NB4 (cell line): Measurements from ENCODE around the gene CCDC110.

Source experiments
- CTCF ChIP-seq: IDR thresholded peaks from one replicate; pipeline ENCODE4 v1.5.1; 2012; ENCODE audit warnings: low read depth, low read length
- POLR2A ChIP-seq: IDR thresholded peaks from 2 replicates; pipeline ENCODE4 v1.6.1; 2011; ENCODE audit warnings: mild to moderate bottlenecking; ENCODE audit not compliant: insufficient read length; ENCODE audit errors: extremely low read depth

- TF ChIP-seq CTCF (no peak), POLR2A (no peak)
Measured at GRCh38 chr4:185479507-185479971, 8.0 kb upstream of the CCDC110 start.
